K562 (cell line): ENCODE data around the gene ADAT1. TPM values are rescaled to one million over a fixed set of nuclear protein-coding genes. Genes with fewer than 3 reads are reported as not detected.

ENCODE experiments used
- ATF3 ChIP-seq, 2 experiments: fragments of 450-650 bp in 1 of 2; sonication (generic) in 1 of 2; formaldehyde crosslinking in 1 of 2; IDR thresholded peaks in 1 of 2; conservative IDR thresholded peaks in 1 of 2; 2 replicates each; pipeline versions ENCODE4 v1.6.1 to v1.8.1; 2016 to 2023; ENCODE audit warnings: mild to moderate bottlenecking in 2 of 2, moderate library complexity in 2 of 2, inconsistent platforms in 1 of 2, missing genetic modification reagents in 1 of 2
- C11orf30 ChIP-seq: fragments of 450-650 bp; IDR thresholded peaks from 2 replicates; pipeline ENCODE4 v1.6.1; 2016; ENCODE audit warnings: low read depth, mild to moderate bottlenecking
- CHD2 ChIP-seq: IDR thresholded peaks from 2 replicates; pipeline ENCODE4 v1.6.1; 2011; ENCODE audit warnings: low read depth, low read length
- CHD7 ChIP-seq: fragments of 200-600 bp; sonication (generic); IDR thresholded peaks from one replicate; pipeline ENCODE4 v1.6.1; 2012; ENCODE audit warnings: mild to moderate bottlenecking, low read depth, low read length, inconsistent platforms
- EP400 ChIP-seq: fragments of 450-650 bp; IDR thresholded peaks from 2 replicates; pipeline ENCODE4 v1.6.1; 2017; ENCODE audit warnings: antibody characterized with exemption, mild to moderate bottlenecking, moderate library complexity
- IRF1 ChIP-seq: sonication (generic); formaldehyde crosslinking; IDR thresholded peaks from 2 replicates; pipeline ENCODE4 v1.8.0; 2022; ENCODE audit warnings: missing genetic modification reagents, mild to moderate bottlenecking, borderline replicate concordance
- ZBTB11 ChIP-seq, 3 experiments: fragments of 200-800 bp in 1 of 3; fragments of 250-450 bp in 1 of 3; fragments of 450-650 bp in 1 of 3; sonication (Bioruptor Pico) in 1 of 3; sonication (Bioruptor generic) in 1 of 3; formaldehyde crosslinking in 1 of 3; IDR thresholded peaks; 2 replicates each; pipeline versions ENCODE4 v1.6.1 to v1.8.0; 2016 to 2022; ENCODE audit warnings: mild to moderate bottlenecking in 2 of 3, missing genetic modification characterization in 2 of 3, missing compliant biosample characterization in 1 of 3, moderate library complexity in 1 of 3
- polyA plus RNA-seq, 8 experiments: library from polyadenylated mRNA; depleted of rRNA in 4 of 8; stranded (reverse) in 5 of 8; unstranded in 3 of 8; fragments of >200 nt; fragmentation: Nextera tagmentation in 2 of 8; fragmentation: Illumina TruSeq in 1 of 8; extraction: Ambion mirVana in 2 of 8; extraction: Trizol in 1 of 8; gene quantifications; 2 replicates each; pipeline versions ENCODE4 v1.2.1 to v1.2.3, GENCODE V29; 2011 to 2014; ENCODE audit warnings: inconsistent platforms in 1 of 8, missing spikeins in 1 of 8
- total RNA-seq, 7 experiments: library from RNA; depleted of rRNA in 6 of 7; stranded (reverse); fragments of >200 nt in 6 of 7; fragmentation: Illumina TruSeq in 2 of 7; extraction: Trizol in 2 of 7; gene quantifications; 2 replicates each; pipeline versions ENCODE4 v1.2.1 to v1.2.3, GENCODE V29; 2011 to 2021; ENCODE audit warnings: low replicate concordance in 1 of 7

Gene ADAT1
- total and polyA plus RNA-seq, 9 of the 15 experiments (the other 6 are each of a cell fraction or from before 2014, with no cell fraction given) = 16.0 to 36.7 (median 28.2) TPM

GRCh38 chr16:75593825-75594820 is 29.0 kb downstream of the ADAT1 start (continued):
- TF ChIP-seq IRF1 = no peak
- TF ChIP-seq CHD7 = no peak
- peak; percentile 88 for TF ChIP-seq C11orf30
- TF ChIP-seq ZBTB11 (CRISPR knock-in tag; IDR thresholded peaks at IDR 0.05) = peak in 1 of 3 experiments; percentile 26; a peak in 1 of 6 replicates
- peak; percentile 81 for TF ChIP-seq EP400
- TF ChIP-seq CHD2 = no peak
- peak; percentile 77; the same call in 1 of the 2 replicates for TF ChIP-seq ATF3 (IDR thresholded peaks at IDR 0.05)
- no peak for TF ChIP-seq ATF3 (CRISPR knock-in tag; conservative IDR thresholded peaks at IDR 0.05)
